ENCODE results near the gene TGFBR3. TPM values are rescaled to one million over a fixed set of nuclear protein-coding genes. Genes with fewer than 3 reads are reported as not detected.
"Not testable (repeated sequence)": the region's sequence is repeated elsewhere in the genome, so short reads cannot be mapped to it uniquely, and the experiment has no call there.

The TGFBR3 gene
- total RNA-seq, 1 donor = 32.2 TPM

- Histone ChIP-seq H3K4me3 (ENCODE audit: insufficient read depth, low read length) (peak overlapping the region; percentile 6), H3K4me2 (ENCODE audit: insufficient read depth, low read length) (peak overlapping the region; percentile 55), H3K27me3 (ENCODE audit: insufficient read depth, low read length) (no peaks in the 10 kb centered on the region), H4K20me1 (ENCODE audit: insufficient read depth, low read length) (no peaks in the 10 kb centered on the region), H3K4me1 (ENCODE audit: insufficient read depth, low read length) (peaks cover 28% of the 10 kb centered on the region), H3K9me3 (ENCODE audit: low read depth, low read length) (no peaks in the 10 kb centered on the region), H2AFZ (ENCODE audit: low read length) (no peak overlapping the region), H3K36me3 (ENCODE audit: insufficient read depth, low read length) (no peaks in the 10 kb centered on the region), H3K79me2 (ENCODE audit: insufficient read depth, low read length) (peaks cover 40% of the 10 kb centered on the region), H3K27ac (ENCODE audit: low read depth, low read length) (peak overlapping the region; percentile 74)
- TF ChIP-seq CTCF (IDR thresholded peaks at IDR 0.05; ENCODE audit: extremely low read depth, low read depth, low read length) = peak; percentile 12
- DNase-seq (ENCODE audit: insufficient read length, low spot score, missing footprints) = peak; percentile 95
These were observed 41.0 kb downstream of the TGFBR3 start for GRCh38 chr1:91844862-91845528.

- no peak for DNase-seq (ENCODE audit: insufficient read length, low spot score, missing footprints)
- Histone ChIP-seq H3K4me3 (ENCODE audit: insufficient read depth, low read length) (no peak overlapping the region), H3K9me3 (ENCODE audit: low read depth, low read length) (no peaks in the 10 kb centered on the region), H2AFZ (ENCODE audit: low read length) (no peak overlapping the region), H3K79me2 (ENCODE audit: insufficient read depth, low read length) (peaks cover 38% of the 10 kb centered on the region), H3K4me1 (ENCODE audit: insufficient read depth, low read length) (peaks cover 28% of the 10 kb centered on the region), H3K27ac (ENCODE audit: low read depth, low read length) (no peak overlapping the region), H4K20me1 (ENCODE audit: insufficient read depth, low read length) (no peaks in the 10 kb centered on the region), H3K36me3 (ENCODE audit: insufficient read depth, low read length) (no peaks in the 10 kb centered on the region), H3K4me2 (ENCODE audit: insufficient read depth, low read length) (no peak overlapping the region), H3K27me3 (ENCODE audit: insufficient read depth, low read length) (no peaks in the 10 kb centered on the region)
- TF ChIP-seq CTCF (IDR thresholded peaks at IDR 0.05; ENCODE audit: extremely low read depth, low read depth, low read length) = no peak
These were observed 42.1 kb downstream of the TGFBR3 start for GRCh38 chr1:91843843-91844242.

- no peak for TF ChIP-seq CTCF (IDR thresholded peaks at IDR 0.05; ENCODE audit: extremely low read depth, low read depth, low read length)
- H3K79me2 ChIP-seq (ENCODE audit: insufficient read depth, low read length) = peaks cover 33% of the 10 kb centered on the region
- H3K4me3 ChIP-seq (ENCODE audit: insufficient read depth, low read length) = no peak overlapping the region
- no peaks in the 10 kb centered on the region for H3K36me3 ChIP-seq (ENCODE audit: insufficient read depth, low read length)
- H3K9me3 ChIP-seq (ENCODE audit: low read depth, low read length) = no peaks in the 10 kb centered on the region
- DNase-seq (ENCODE audit: insufficient read length, low spot score, missing footprints) = no peak
- H4K20me1 ChIP-seq (ENCODE audit: insufficient read depth, low read length) = no peaks in the 10 kb centered on the region
- H2AFZ ChIP-seq (ENCODE audit: low read length) = no peak overlapping the region
- H3K4me1 ChIP-seq (ENCODE audit: insufficient read depth, low read length) = peaks cover 28% of the 10 kb centered on the region
- no peak overlapping the region for H3K4me2 ChIP-seq (ENCODE audit: insufficient read depth, low read length)
- no peaks in the 10 kb centered on the region for H3K27me3 ChIP-seq (ENCODE audit: insufficient read depth, low read length)
- H3K27ac ChIP-seq (ENCODE audit: low read depth, low read length) = no peak overlapping the region
These were observed 43.4 kb downstream of the TGFBR3 start for GRCh38 chr1:91842563-91842962.

GRCh38 chr1:91842056-91842455 lies 43.9 kb downstream of the TGFBR3 start:
- Histone ChIP-seq H3K36me3 (ENCODE audit: insufficient read depth, low read length) (no peaks in the 10 kb centered on the region), H3K4me1 (ENCODE audit: insufficient read depth, low read length) (peaks cover 28% of the 10 kb centered on the region), H3K4me3 (ENCODE audit: insufficient read depth, low read length) (no peak overlapping the region), H3K4me2 (ENCODE audit: insufficient read depth, low read length) (no peak overlapping the region), H3K27me3 (ENCODE audit: insufficient read depth, low read length) (no peaks in the 10 kb centered on the region), H4K20me1 (ENCODE audit: insufficient read depth, low read length) (no peaks in the 10 kb centered on the region), H3K27ac (ENCODE audit: low read depth, low read length) (no peak overlapping the region), H2AFZ (ENCODE audit: low read length) (no peak overlapping the region), H3K79me2 (ENCODE audit: insufficient read depth, low read length) (peaks cover 33% of the 10 kb centered on the region), H3K9me3 (ENCODE audit: low read depth, low read length) (no peaks in the 10 kb centered on the region)
- TF ChIP-seq CTCF (IDR thresholded peaks at IDR 0.05; ENCODE audit: extremely low read depth, low read depth, low read length) = no peak
- DNase-seq (ENCODE audit: insufficient read length, low spot score, missing footprints) = no peak

GRCh38 chr1:91840276-91840675 lies 45.7 kb downstream of the TGFBR3 start:
- H3K9me3 ChIP-seq (ENCODE audit: low read depth, low read length); H3K4me3 ChIP-seq (ENCODE audit: insufficient read depth, low read length); H3K27ac ChIP-seq (ENCODE audit: low read depth, low read length); H3K4me2 ChIP-seq (ENCODE audit: insufficient read depth, low read length); H4K20me1 ChIP-seq (ENCODE audit: insufficient read depth, low read length); DNase-seq (ENCODE audit: insufficient read length, low spot score, missing footprints); H3K36me3 ChIP-seq (ENCODE audit: insufficient read depth, low read length); H2AFZ ChIP-seq (ENCODE audit: low read length); H3K27me3 ChIP-seq (ENCODE audit: insufficient read depth, low read length): not testable (repeated sequence)
- H3K4me1 ChIP-seq (ENCODE audit: insufficient read depth, low read length) = peaks cover 13% of the 10 kb centered on the region
- H3K79me2 ChIP-seq (ENCODE audit: insufficient read depth, low read length) = peaks cover 28% of the 10 kb centered on the region
